Measurements from ENCODE around the gene SPANXN4. TPM values are rescaled to one million over a fixed set of nuclear protein-coding genes. Genes with fewer than 3 reads are reported as not detected.

The SPANXN4 gene
- total and polyA plus RNA-seq, 2 donors (not counting 1 experiment from before 2014, with no cell fraction given) = not detected

GRCh38 chrX:142994988-142995387 lies 30.7 kb upstream of the SPANXN4 start:
- Histone ChIP-seq H3K4me2 (replicated peaks; ENCODE audit: low read depth, low read length, poor library complexity, severe bottlenecking) (no peak overlapping the region), H3K4me3 (ENCODE audit: control extremely low read depth in 1 of 5, extremely low read depth in 1 of 5, insufficient read depth in 1 of 5, low read depth in 2 of 5, low read length in 4 of 5) (no peak overlapping the region), H3K36me3 (replicated peaks in 1 of 2; ENCODE audit: control extremely low read depth in 1 of 2, control insufficient read depth in 1 of 2, extremely low read depth in 1 of 2, insufficient read depth in 2 of 2, low read length in 1 of 2) (no peaks in the 10 kb centered on the region), H3K79me2 (ENCODE audit: control insufficient read depth, insufficient read depth, low read length) (no peaks in the 10 kb centered on the region), H3K27me3 (replicated peaks in 1 of 4; ENCODE audit: control extremely low read depth in 1 of 4, control insufficient read depth in 3 of 4, insufficient read depth in 4 of 4, low read length in 3 of 4) (no peaks in the 10 kb centered on the region), H2AFZ (ENCODE audit: insufficient read depth, low read depth, low read length, poor library complexity, severe bottlenecking) (no peak overlapping the region), H4K20me1 (ENCODE audit: control insufficient read depth, insufficient read depth, low read length, poor library complexity, severe bottlenecking) (no peaks in the 10 kb centered on the region), H3K9me3 (ENCODE audit: control extremely low read depth in 1 of 3, control insufficient read depth in 2 of 3, insufficient read depth in 1 of 3, low read length in 2 of 3) (no peaks in the 10 kb centered on the region), H3K27ac (ENCODE audit: low read length in 2 of 2) (no peak overlapping the region), H3K9ac (ENCODE audit: low read length) (no peak overlapping the region), H3K4me1 (ENCODE audit: control insufficient read depth in 2 of 2, insufficient read depth in 2 of 2, low read length in 2 of 2) (no peaks in the 10 kb centered on the region)
- no peaks in the 10 kb centered on the region for H3K4me1 Mint-ChIP-seq
- CTCF ChIA-PET = no interaction called here
- intact Hi-C loops (cut with micrococcal nuclease) = no loop called here
- H3K9me3 Mint-ChIP-seq (ENCODE audit: insufficient read depth) = peaks cover 7% of the 10 kb centered on the region
- ATAC-seq (ENCODE audit: low read depth) = no peak
- H3K27ac Mint-ChIP-seq = no peak overlapping the region
- DNase-seq = no peak
- TF ChIP-seq EZH2 (IDR thresholded peaks at IDR 0.05; ENCODE audit: borderline replicate concordance, insufficient read depth, low read depth, low read length, poor library complexity, severe bottlenecking) (no peak), CTCF (IDR thresholded peaks at IDR 0.05) (no peak)
- WGBS (ENCODE audit: insufficient coverage) = no CpG with 5 or more reads among the region's 2 CpGs
- H3K4me3 Mint-ChIP-seq = no peak overlapping the region
- POLR2A ChIA-PET = no interaction called here
- no peaks in the 10 kb centered on the region for H3K27me3 Mint-ChIP-seq

GRCh38 chrX:142998447-142999198 lies 27.1 kb upstream of the SPANXN4 start:
- H3K4me1 Mint-ChIP-seq = no peaks in the 10 kb centered on the region
- Histone ChIP-seq H3K4me1 (ENCODE audit: control insufficient read depth in 2 of 2, insufficient read depth in 2 of 2, low read length in 2 of 2) (no peaks in the 10 kb centered on the region), H4K20me1 (ENCODE audit: control insufficient read depth, insufficient read depth, low read length, poor library complexity, severe bottlenecking) (no peaks in the 10 kb centered on the region), H3K9me3 (ENCODE audit: control extremely low read depth in 1 of 3, control insufficient read depth in 2 of 3, insufficient read depth in 1 of 3, low read length in 2 of 3) (no peaks in the 10 kb centered on the region), H2AFZ (ENCODE audit: insufficient read depth, low read depth, low read length, poor library complexity, severe bottlenecking) (no peak overlapping the region), H3K9ac (ENCODE audit: low read length) (no peak overlapping the region), H3K36me3 (replicated peaks in 1 of 2; ENCODE audit: control extremely low read depth in 1 of 2, control insufficient read depth in 1 of 2, extremely low read depth in 1 of 2, insufficient read depth in 2 of 2, low read length in 1 of 2) (no peaks in the 10 kb centered on the region), H3K4me2 (replicated peaks; ENCODE audit: low read depth, low read length, poor library complexity, severe bottlenecking) (no peak overlapping the region), H3K27me3 (replicated peaks in 1 of 4; ENCODE audit: control extremely low read depth in 1 of 4, control insufficient read depth in 3 of 4, insufficient read depth in 4 of 4, low read length in 3 of 4) (no peaks in the 10 kb centered on the region), H3K4me3 (ENCODE audit: control extremely low read depth in 1 of 5, extremely low read depth in 1 of 5, insufficient read depth in 1 of 5, low read depth in 2 of 5, low read length in 4 of 5) (no peak overlapping the region), H3K27ac (ENCODE audit: low read length in 2 of 2) (no peak overlapping the region), H3K79me2 (ENCODE audit: control insufficient read depth, insufficient read depth, low read length) (no peaks in the 10 kb centered on the region)
- no peak overlapping the region for H3K4me3 Mint-ChIP-seq
- DNase-seq (no peak), ATAC-seq (ENCODE audit: low read depth) (no peak)
- H3K27ac Mint-ChIP-seq = no peak overlapping the region
- intact Hi-C loops (cut with micrococcal nuclease) = no loop called here
- ChIA-PET CTCF (no interaction called here), POLR2A (no interaction called here)
- WGBS (ENCODE audit: insufficient coverage) = 100% methylated on average over 1 of the region's 8 CpGs
- no peaks in the 10 kb centered on the region for H3K27me3 Mint-ChIP-seq
- peaks cover 7% of the 10 kb centered on the region for H3K9me3 Mint-ChIP-seq (ENCODE audit: insufficient read depth)
- TF ChIP-seq EZH2 (IDR thresholded peaks at IDR 0.05; ENCODE audit: borderline replicate concordance, insufficient read depth, low read depth, low read length, poor library complexity, severe bottlenecking) = no peak
